Testis (tissue), 3 donors: ENCODE measurements around the gene PANX3. TPM values are rescaled to one million over a fixed set of nuclear protein-coding genes. Genes with fewer than 3 reads are reported as not detected.

Experiments
- DNase-seq: peaks from one replicate; pipeline ENCODE4 v3.0.0-alpha.2; 2019
- H3K27ac ChIP-seq, 2 donors: fragments of 200-600 bp; sonication (generic); one replicate each; pipeline ENCODE4 v1.5.1; 2019
- H3K27me3 ChIP-seq: fragments of 200-600 bp; sonication (generic); one replicate; pipeline ENCODE4 v1.5.1; 2019
- H3K36me3 ChIP-seq: fragments of 200-600 bp; sonication (generic); one replicate; pipeline ENCODE4 v1.5.1; 2017; ENCODE audit warnings: low read depth; ENCODE audit errors: missing control alignments
- H3K4me1 ChIP-seq: fragments of 200-600 bp; sonication (generic); one replicate; pipeline ENCODE4 v1.5.1; 2019
- H3K4me3 ChIP-seq, 2 donors: fragments of 200-600 bp; sonication (generic); one replicate each; pipeline ENCODE4 v1.5.1; 2017 to 2019
- H3K9me3 ChIP-seq: fragments of 200-600 bp; sonication (generic); one replicate; pipeline ENCODE4 v1.5.1; 2017
- CTCF ChIP-seq, 3 experiments: fragments of 450-650 bp in 2 of 3; fragments of 200-600 bp in 1 of 3; sonication (generic) in 1 of 3; IDR thresholded peaks; one replicate each; pipeline ENCODE4 v1.5.1; 2016 to 2019; ENCODE audit warnings: antibody characterized with exemption in 3 of 3, mild to moderate bottlenecking in 2 of 3, moderate library complexity in 1 of 3
- POLR2A ChIP-seq: fragments of 450-650 bp; IDR thresholded peaks from one replicate; pipeline ENCODE4 v1.6.1; 2017; ENCODE audit warnings: antibody characterized with exemption, mild to moderate bottlenecking, moderate library complexity
- WGBS, 2 donors: methylation state at CpG; one replicate each; pipeline ENCODE4 v1.1.5; 2018; 5-methylcytosine and 5-hydroxymethylcytosine counted together
- intact Hi-C: fragments of 100-400 bp; cut with DNase I; formaldehyde crosslinking; loops from one replicate; pipeline ENCODE4 v1.15.1; 2023; ENCODE audit warnings: low total_unique reads
- polyA plus RNA-seq: library from polyadenylated mRNA; stranded (reverse); fragments of 350-450 nt; fragmentation: Illumina TruSeq; extraction: RNeasy Lipid Tissue Mini Kit (QIAGEN cat#74804); gene quantifications from one replicate; pipeline ENCODE4 v1.2.3, GENCODE V29; 2014; ENCODE audit warnings: low read depth, low replicate concordance; ENCODE audit not compliant: insufficient read depth
- total RNA-seq, 2 donors: library from RNA; depleted of rRNA; stranded (reverse); fragments of >200 nt; gene quantifications; one replicate each; pipeline ENCODE4 v1.2.3, GENCODE V29; 2016

Gene PANX3
- total and polyA plus RNA-seq, 3 donors from 2014 or later: 0.18 to 0.43 TPM; not detected in 1

- H3K27ac ChIP-seq: no peak overlapping the region
- H3K27me3 ChIP-seq: no peaks in the 10 kb centered on the region
- H3K4me1 ChIP-seq: no peaks in the 10 kb centered on the region
- TF ChIP-seq CTCF (IDR thresholded peaks at IDR 0.05) (no peak), POLR2A (no peak)
- H3K9me3 ChIP-seq: no peaks in the 10 kb centered on the region
- DNase-seq: no peak
- intact Hi-C loops: no loop called here
- WGBS, 2 donors: 74 to 79% methylated on average over 3 of the region's 3 CpGs
- no peak overlapping the region for H3K4me3 ChIP-seq
- H3K36me3 ChIP-seq: no peaks in the 10 kb centered on the region
Measured at GRCh38 chr11:124612045-124612444, 817 bp downstream of the PANX3 start.

GRCh38 chr11:124612567-124613246 lies 1.5 kb downstream of the PANX3 start:
- WGBS, 2 donors: 57 to 65% methylated on average over 10 of the region's 10 CpGs
- no peaks in the 10 kb centered on the region for H3K9me3 ChIP-seq
- H3K36me3 ChIP-seq: no peaks in the 10 kb centered on the region
- no peak for DNase-seq
- no peak overlapping the region for H3K27ac ChIP-seq
- no peaks in the 10 kb centered on the region for H3K4me1 ChIP-seq
- intact Hi-C loops: no loop called here
- TF ChIP-seq POLR2A (no peak), CTCF (IDR thresholded peaks at IDR 0.05) (no peak)
- no peaks in the 10 kb centered on the region for H3K27me3 ChIP-seq
- no peak overlapping the region for H3K4me3 ChIP-seq

GRCh38 chr11:124618863-124619262 lies 7.6 kb downstream of the PANX3 start:
- H3K27ac ChIP-seq: no peak overlapping the region
- 80 to 85% methylated on average over 5 of the region's 5 CpGs for WGBS, 2 donors

GRCh38 chr11:124622531-124623451 lies 11.6 kb downstream of the PANX3 start, which contains the start of gene TBRG1:
TSS of gene TBRG1 (plus strand) at chr11:124622864. CDS start at chr11:124623084, 220 bp downstream.
- 0% methylated on average over 24 to 57 of the region's 57 CpGs for WGBS, 2 donors
- DNase-seq: peak; percentile 96
- H3K27ac ChIP-seq: peak within 1 kb of the TSS; percentile 90 to 96
- no peaks in the 10 kb centered on the region for H3K27me3 ChIP-seq
- intact Hi-C loops: no loop called here
- H3K9me3 ChIP-seq: no peaks in the 10 kb centered on the region
- H3K4me3 ChIP-seq: peak within 1 kb of the TSS; percentile 90 to 96
- TF ChIP-seq CTCF (IDR thresholded peaks at IDR 0.05): no peak
- TF ChIP-seq POLR2A: peak; percentile 26
- H3K4me1 ChIP-seq: peaks cover 4% of the 10 kb centered on the region
- H3K36me3 ChIP-seq: no peaks in the 10 kb centered on the region

More at GRCh38 chr11:124618863-124619262, 7.6 kb downstream of the PANX3 start:
- Histone ChIP-seq H3K4me3 (no peak overlapping the region), H3K4me1 (peaks cover 3% of the 10 kb centered on the region), H3K36me3 (no peaks in the 10 kb centered on the region), H3K9me3 (no peaks in the 10 kb centered on the region), H3K27me3 (no peaks in the 10 kb centered on the region)
- DNase-seq: no peak
- intact Hi-C loops: no loop called here
- TF ChIP-seq CTCF (IDR thresholded peaks at IDR 0.05): no peak
- no peak for TF ChIP-seq POLR2A
